ENCODE results near the gene GRIFIN.
A peak's percentile ranks its signal among the peaks of the same experiment; 100 is the strongest.

Gene GRIFIN

GRCh38 chr7:2497500-2498336 lies 21.5 kb upstream of the GRIFIN start:
- DNase-seq: no peak

GRCh38 chr7:2497065-2497464 lies 20.9 kb upstream of the GRIFIN start:
- no peak for DNase-seq

- DNase-seq: no peak
These were observed 20.2 kb upstream of the GRIFIN start for GRCh38 chr7:2496375-2496774.

- DNase-seq: no peak
These were observed 19.5 kb upstream of the GRIFIN start for GRCh38 chr7:2495418-2496299.

- no peak for DNase-seq
These were observed 18.3 kb upstream of the GRIFIN start for GRCh38 chr7:2494191-2495130.

- DNase-seq: no peak
These were observed 17.3 kb upstream of the GRIFIN start for GRCh38 chr7:2493205-2494164.

- no peak for DNase-seq
These were observed 15.8 kb upstream of the GRIFIN start for GRCh38 chr7:2492038-2492437.

GRCh38 chr7:2490181-2490651 lies 14.0 kb upstream of the GRIFIN start:
- DNase-seq: no peak

- DNase-seq: no peak
These were observed 12.5 kb upstream of the GRIFIN start for GRCh38 chr7:2488681-2489080.

- no peak for DNase-seq
These were observed 12.1 kb upstream of the GRIFIN start for GRCh38 chr7:2488272-2488645.

- DNase-seq: no peak
These were observed 11.5 kb upstream of the GRIFIN start for GRCh38 chr7:2487586-2488271.

GRCh38 chr7:2484868-2485267 lies 8.7 kb upstream of the GRIFIN start:
- no peak for DNase-seq

- peak; percentile 16 for DNase-seq
These were observed 7.3 kb upstream of the GRIFIN start for GRCh38 chr7:2483494-2483893.

- DNase-seq: no peak
These were observed 6.7 kb upstream of the GRIFIN start for GRCh38 chr7:2482725-2483451.

GRCh38 chr7:2481195-2481594 lies 5.0 kb upstream of the GRIFIN start:
- DNase-seq: no peak

GRCh38 chr7:2480070-2480408 lies 3.8 kb upstream of the GRIFIN start:
- no peak for DNase-seq

- no peak for DNase-seq
These were observed 3.3 kb upstream of the GRIFIN start for GRCh38 chr7:2479276-2480069.

- DNase-seq: no peak
These were observed 2.6 kb upstream of the GRIFIN start for GRCh38 chr7:2478800-2479199.

GRCh38 chr7:2478399-2478785 lies 2.2 kb upstream of the GRIFIN start:
- DNase-seq: no peak

Measured in NCI-H146 (cell line).